A673 (cell line): ENCODE data around the gene KCNJ18. TPM values are rescaled to one million over a fixed set of nuclear protein-coding genes. Genes with fewer than 3 reads are reported as not detected.
"Not testable (repeated sequence)": the region's sequence is repeated elsewhere in the genome, so short reads cannot be mapped to it uniquely, and the experiment has no call there.

ENCODE experiments used
- BruUV-seq: library from RNA; stranded (reverse); fragments of 400-500 nt; replicated peaks from 2 replicates; lab custom pipeline; 2021; lab: Mats Ljungman, UMichigan
- CTCF ChIA-PET: fragments of 300-600 bp; sonication (Branson Sonifier 250); formaldehyde crosslinking; loops from one replicate; lab custom pipeline; 2022; ENCODE audit warnings: antibody characterized with exemption; lab: Charles Lee
- POLR2A ChIA-PET: fragments of 300-600 bp; sonication (Branson Sonifier 250); formaldehyde crosslinking; loops from one replicate; lab custom pipeline; 2022; ENCODE audit warnings: antibody characterized with exemption; ENCODE audit not compliant: low non-redundant PET; lab: Charles Lee
- DNase-seq: peaks from one replicate; pipeline ENCODE4 v3.0.0-alpha.2; 2015; ENCODE audit warnings: low spot score
- H3K27ac ChIP-seq: fragments of 200-600 bp; sonication (generic); 2 replicates; pipeline ENCODE4 v1.5.1; 2016; ENCODE audit warnings: mixed run types, low read depth, mild to moderate bottlenecking, mixed read lengths, antibody characterized with exemption, low read length; ENCODE audit not compliant: poor library complexity, severe bottlenecking
- H3K27me3 ChIP-seq: fragments of 200-600 bp; sonication (generic); replicated peaks from 2 replicates; pipeline ENCODE4 v1.6.1; 2017; ENCODE audit warnings: mixed run types, low read depth, mild to moderate bottlenecking, mixed read lengths, antibody characterized with exemption, low read length; ENCODE audit not compliant: insufficient read depth, poor library complexity
- H3K36me3 ChIP-seq: fragments of 200-600 bp; sonication (generic); 2 replicates; pipeline ENCODE4 v1.6.1; 2016; ENCODE audit warnings: mixed run types, mild to moderate bottlenecking, mixed read lengths, antibody characterized with exemption, low read length; ENCODE audit not compliant: insufficient read depth, poor library complexity, severe bottlenecking
- H3K4me1 ChIP-seq: fragments of 200-600 bp; sonication (generic); 2 replicates; pipeline ENCODE4 v1.6.1; 2017; ENCODE audit warnings: mixed run types, mild to moderate bottlenecking, mixed read lengths, antibody characterized with exemption, low read length; ENCODE audit not compliant: insufficient read depth, poor library complexity, severe bottlenecking
- H3K4me3 ChIP-seq: fragments of 200-600 bp; sonication (generic); 2 replicates; pipeline ENCODE4 v1.5.1; 2016; ENCODE audit warnings: low read depth, mixed run types, mild to moderate bottlenecking, mixed read lengths, low read length; ENCODE audit not compliant: poor library complexity, severe bottlenecking
- H3K9me3 ChIP-seq: fragments of 200-600 bp; sonication (generic); 2 replicates; pipeline ENCODE4 v1.6.1; 2016; ENCODE audit warnings: mixed run types, low read depth, mild to moderate bottlenecking, mixed read lengths, antibody characterized with exemption, low read length; ENCODE audit not compliant: poor library complexity, severe bottlenecking
- CTCF ChIP-seq: fragments of 300-800, 200-600 bp; sonication (generic); conservative IDR thresholded peaks from 2 replicates; pipeline ENCODE4 v1.5.1; 2017; ENCODE audit warnings: low read depth, mild to moderate bottlenecking, antibody characterized with exemption, low read length, moderate library complexity, mixed read lengths
- EZH2 ChIP-seq: fragments of 200-600 bp; sonication (generic); IDR thresholded peaks from 2 replicates; pipeline ENCODE4 v1.6.1; 2017; ENCODE audit warnings: borderline replicate concordance, low read depth, mild to moderate bottlenecking, mixed read lengths, antibody characterized with exemption, low read length; ENCODE audit not compliant: poor library complexity, severe bottlenecking
- intact Hi-C: fragments of 100-400 bp; cut with micrococcal nuclease; formaldehyde crosslinking; loops from one replicate; pipeline ENCODE4 v1.10.0; 2022; ENCODE audit not compliant: unreplicated experiment
- total RNA-seq: library from RNA; stranded (reverse); gene quantifications from 2 replicates; pipeline ENCODE4 v1.2.3, GENCODE V29; 2021

Gene KCNJ18
- total RNA-seq, 1 experiment from 2014 or later, result not detected

GRCh38 chr17:21702521-21702920 is 10.2 kb downstream of the KCNJ18 start:
- H3K27ac ChIP-seq, intact Hi-C loops, H3K36me3 ChIP-seq, POLR2A ChIA-PET, DNase-seq, CTCF ChIA-PET, H3K4me3 ChIP-seq, BruUV-seq, H3K4me1 ChIP-seq, H3K27me3 ChIP-seq: not testable (repeated sequence)
- H3K9me3 ChIP-seq, result peaks cover 11% of the 10 kb centered on the region

DNA sequence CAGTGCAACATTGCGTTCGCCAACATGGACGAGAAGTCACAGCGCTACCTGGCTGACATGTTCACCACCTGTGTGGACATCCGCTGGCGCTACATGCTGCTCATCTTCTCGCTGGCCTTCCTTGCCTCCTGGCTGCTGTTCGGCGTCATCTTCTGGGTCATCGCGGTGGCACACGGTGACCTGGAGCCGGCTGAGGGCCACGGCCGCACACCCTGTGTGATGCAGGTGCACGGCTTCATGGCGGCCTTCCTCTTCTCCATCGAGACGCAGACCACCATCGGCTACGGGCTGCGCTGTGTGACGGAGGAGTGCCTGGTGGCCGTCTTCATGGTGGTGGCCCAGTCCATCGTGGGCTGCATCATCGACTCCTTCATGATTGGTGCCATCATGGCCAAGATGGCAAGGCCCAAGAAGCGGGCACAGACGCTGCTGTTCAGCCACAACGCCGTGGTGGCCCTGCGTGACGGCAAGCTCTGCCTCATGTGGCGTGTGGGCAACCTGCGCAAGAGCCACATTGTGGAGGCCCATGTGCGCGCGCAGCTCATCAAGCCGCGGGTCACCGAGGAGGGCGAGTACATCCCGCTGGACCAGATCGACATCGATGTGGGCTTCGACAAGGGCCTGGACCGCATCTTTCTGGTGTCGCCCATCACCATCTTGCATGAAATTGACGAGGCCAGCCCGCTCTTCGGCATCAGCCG is 10.8 kb downstream of the KCNJ18 start:
- H3K4me1 ChIP-seq, intact Hi-C loops, POLR2A ChIA-PET, H3K36me3 ChIP-seq, BruUV-seq, CTCF ChIA-PET, H3K4me3 ChIP-seq, H3K27me3 ChIP-seq, H3K27ac ChIP-seq, DNase-seq, H3K9me3 ChIP-seq: not testable (repeated sequence)

- DNase-seq, H3K36me3 ChIP-seq, intact Hi-C loops, H3K9me3 ChIP-seq, BruUV-seq, H3K4me1 ChIP-seq, H3K4me3 ChIP-seq, CTCF ChIA-PET, POLR2A ChIA-PET, H3K27me3 ChIP-seq, H3K27ac ChIP-seq: not testable (repeated sequence)
Observed at GRCh38 chr17:21703891-21704872, 11.9 kb downstream of the KCNJ18 start.

DNA sequence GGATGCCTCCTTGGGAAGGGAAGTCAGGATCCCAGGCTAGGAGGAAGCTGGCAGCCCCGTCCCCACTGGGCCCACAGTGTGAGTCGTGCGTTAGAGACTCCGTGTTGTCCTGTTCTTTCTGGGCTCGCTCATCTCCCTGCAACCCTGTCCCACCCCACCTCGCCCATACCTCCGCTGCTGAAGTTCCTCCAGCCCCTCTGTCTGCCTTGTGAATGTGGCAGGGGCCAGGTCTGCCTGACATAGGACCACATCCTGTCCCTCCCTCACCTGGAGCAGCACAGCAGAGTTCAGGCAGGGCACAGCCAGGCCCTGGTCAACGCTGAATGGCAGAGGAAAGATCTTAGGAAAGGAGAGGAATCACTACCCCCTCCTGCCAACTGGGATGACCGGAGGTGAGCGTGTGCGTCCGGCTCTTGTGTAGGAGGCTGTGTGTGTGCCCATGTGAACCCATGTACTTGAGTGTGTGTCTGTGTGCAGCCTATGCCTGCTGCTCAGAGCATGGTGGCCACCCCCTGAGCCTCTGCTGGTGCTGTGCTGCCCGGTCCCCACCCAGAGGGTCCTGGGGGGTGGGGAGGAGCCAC is 12.8 kb downstream of the KCNJ18 start:
- no peaks in the 10 kb centered on the region for H3K36me3 ChIP-seq
- DNase-seq, result no peak
- intact Hi-C loops, result no loop called here
- CTCF ChIA-PET, result no interaction called here
- no TSS peak for BruUV-seq
- POLR2A ChIA-PET, result no interaction called here
- no peak overlapping the region for H3K27ac ChIP-seq
- H3K27me3 ChIP-seq, result no peaks in the 10 kb centered on the region
- no peak overlapping the region for H3K4me3 ChIP-seq
- TF ChIP-seq EZH2 (no peak), CTCF (no peak)
- H3K9me3 ChIP-seq, result peaks cover 6% of the 10 kb centered on the region
- H3K4me1 ChIP-seq, result no peaks in the 10 kb centered on the region

DNA sequence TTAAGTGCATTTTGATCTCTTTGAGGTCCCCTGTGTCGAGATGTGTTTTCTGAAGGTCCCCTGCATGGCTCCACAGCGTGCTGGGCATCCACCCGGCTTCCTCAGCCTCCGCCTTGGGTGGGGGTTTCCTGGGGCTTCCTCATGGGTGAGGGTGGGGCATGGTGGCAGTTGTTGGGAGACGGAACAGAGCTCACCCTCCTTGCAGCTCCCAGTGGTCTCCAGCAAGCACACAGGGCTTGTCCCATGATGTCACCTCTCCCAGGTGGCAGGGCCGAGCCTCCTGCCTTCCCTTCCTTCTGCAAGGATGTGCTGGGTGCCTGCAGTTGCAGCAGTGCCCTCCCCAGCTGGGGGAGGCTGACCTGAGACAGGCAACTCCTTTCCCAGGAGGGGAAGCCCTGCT is 13.4 kb downstream of the KCNJ18 start:
- H3K4me1 ChIP-seq, H3K27me3 ChIP-seq, H3K27ac ChIP-seq, BruUV-seq, H3K9me3 ChIP-seq, H3K4me3 ChIP-seq, intact Hi-C loops, CTCF ChIA-PET, H3K36me3 ChIP-seq, DNase-seq, POLR2A ChIA-PET: not testable (repeated sequence)

DNA sequence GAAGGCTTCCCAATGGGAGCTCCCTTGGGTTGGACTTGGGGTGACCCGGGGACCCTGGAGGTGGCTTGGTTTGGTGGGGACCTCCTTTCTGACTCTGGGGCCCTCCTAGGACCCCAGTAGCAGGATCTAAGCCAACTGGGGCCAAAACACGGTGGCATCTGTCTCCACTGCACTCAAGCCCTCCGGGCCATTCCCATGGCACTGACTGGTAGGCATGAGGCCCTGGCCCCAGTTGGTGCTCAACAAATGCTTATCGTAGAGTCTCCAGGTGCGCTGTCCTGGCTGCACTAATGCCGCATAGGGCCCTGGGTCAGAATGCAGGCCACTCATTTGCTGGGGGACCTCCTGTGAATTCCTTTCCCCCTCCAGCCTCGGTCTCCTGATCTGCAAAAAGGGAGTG is 14.2 kb downstream of the KCNJ18 start:
- H3K27me3 ChIP-seq, H3K27ac ChIP-seq, H3K9me3 ChIP-seq, BruUV-seq, H3K4me1 ChIP-seq, CTCF ChIA-PET, intact Hi-C loops, DNase-seq, H3K36me3 ChIP-seq, H3K4me3 ChIP-seq, POLR2A ChIA-PET: not testable (repeated sequence)
